Measurements from ENCODE around the gene LYSMD2.
A peak's percentile ranks its signal among the peaks of the same experiment; 100 is the strongest.
"Not testable (repeated sequence)": the region's sequence is repeated elsewhere in the genome, so short reads cannot be mapped to it uniquely, and the experiment has no call there.

The LYSMD2 gene, protein sequence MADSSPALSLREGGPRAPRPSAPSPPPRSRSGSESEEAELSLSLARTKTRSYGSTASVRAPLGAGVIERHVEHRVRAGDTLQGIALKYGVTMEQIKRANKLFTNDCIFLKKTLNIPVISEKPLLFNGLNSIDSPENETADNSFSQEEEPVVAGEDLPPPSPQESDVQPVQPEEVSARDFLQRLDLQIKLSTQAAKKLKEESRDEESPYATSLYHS

DNA sequence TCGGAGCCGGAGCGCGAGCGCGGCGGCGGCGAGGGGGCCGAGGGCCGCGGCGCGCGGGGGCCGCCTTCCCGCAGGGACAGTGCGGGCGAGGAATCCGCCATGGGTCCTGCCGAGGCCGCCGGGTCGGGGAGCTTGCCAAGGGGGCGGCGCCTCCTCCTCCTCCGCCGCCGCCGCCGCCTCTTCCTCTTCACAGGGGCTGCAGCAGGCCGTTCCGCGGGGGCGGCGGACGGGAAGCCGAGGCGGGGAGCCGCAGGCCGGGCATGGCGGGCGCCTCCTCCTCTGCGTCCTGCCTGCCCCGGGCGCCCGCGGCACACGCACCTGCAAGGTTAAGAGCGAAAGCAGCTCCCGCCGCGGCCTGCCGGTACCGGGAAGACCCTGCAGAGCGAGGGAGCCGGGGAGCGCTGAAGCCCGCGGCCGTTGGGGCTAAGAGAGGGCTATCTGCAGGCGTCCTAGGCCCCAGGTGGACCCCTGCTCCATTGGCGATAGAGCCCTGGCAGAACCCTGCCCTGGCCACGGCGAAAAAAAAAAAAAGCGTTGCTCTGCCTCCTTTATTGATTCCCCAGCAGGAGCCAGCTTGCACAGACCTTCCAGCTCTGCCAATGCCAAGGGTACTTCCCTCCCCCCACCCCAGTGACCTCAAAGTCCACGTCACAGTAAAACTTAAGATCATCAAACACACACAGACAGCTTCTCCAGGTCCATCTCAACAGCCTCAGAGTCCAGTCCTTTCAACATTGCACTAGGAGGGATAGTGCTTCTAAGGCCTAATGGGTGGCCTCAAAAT lies at the start of gene LYSMD2:
Gene LYSMD2 (minus strand): TSS at position 134 of the 784 bp plus-strand sequence. CDS start 33 bp downstream, at position 101.
- DNase-seq (ENCODE audit: low read depth) = no peak

DNA sequence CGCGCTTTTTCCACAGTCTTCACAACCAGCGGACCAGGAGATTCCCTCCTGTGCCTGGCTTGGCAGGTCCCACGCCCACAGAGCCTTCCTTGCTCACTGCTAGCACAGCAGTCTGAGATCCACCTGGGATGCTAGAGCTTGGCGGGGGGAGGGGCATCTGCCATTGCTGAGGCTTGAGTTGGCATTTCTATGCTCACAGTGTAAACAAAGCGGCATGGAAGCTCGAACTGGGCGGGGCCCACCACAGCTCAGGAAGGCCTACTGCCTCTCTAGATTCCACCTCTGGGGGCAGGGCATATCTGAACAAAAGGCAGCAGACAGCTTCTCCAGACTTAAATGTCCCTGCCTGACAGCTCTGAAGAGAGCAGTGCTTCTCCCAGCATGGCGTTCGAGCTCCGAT lies 49.7 kb upstream of the LYSMD2 start:
- not testable (repeated sequence) for DNase-seq (ENCODE audit: low read depth)

DNA sequence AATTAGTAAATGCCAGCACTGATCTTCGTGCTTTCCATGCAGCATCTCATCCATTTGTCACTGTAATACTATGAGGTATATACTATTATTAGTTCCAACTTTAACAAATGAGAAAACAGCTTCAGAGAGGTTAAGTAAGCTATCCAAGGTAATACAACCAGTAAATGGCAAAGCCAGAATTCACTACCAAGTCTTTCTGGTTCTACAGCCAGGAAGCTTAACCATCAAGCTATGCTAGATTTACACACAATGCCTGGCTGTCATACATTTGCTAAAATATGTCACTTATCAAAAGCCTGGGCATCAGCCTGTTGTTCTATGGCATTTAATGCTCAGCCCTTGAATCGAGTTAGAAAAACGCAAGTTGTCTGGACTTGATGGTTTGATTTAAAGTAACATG lies 46.5 kb upstream of the LYSMD2 start:
- DNase-seq (ENCODE audit: low read depth) = no peak

DNA sequence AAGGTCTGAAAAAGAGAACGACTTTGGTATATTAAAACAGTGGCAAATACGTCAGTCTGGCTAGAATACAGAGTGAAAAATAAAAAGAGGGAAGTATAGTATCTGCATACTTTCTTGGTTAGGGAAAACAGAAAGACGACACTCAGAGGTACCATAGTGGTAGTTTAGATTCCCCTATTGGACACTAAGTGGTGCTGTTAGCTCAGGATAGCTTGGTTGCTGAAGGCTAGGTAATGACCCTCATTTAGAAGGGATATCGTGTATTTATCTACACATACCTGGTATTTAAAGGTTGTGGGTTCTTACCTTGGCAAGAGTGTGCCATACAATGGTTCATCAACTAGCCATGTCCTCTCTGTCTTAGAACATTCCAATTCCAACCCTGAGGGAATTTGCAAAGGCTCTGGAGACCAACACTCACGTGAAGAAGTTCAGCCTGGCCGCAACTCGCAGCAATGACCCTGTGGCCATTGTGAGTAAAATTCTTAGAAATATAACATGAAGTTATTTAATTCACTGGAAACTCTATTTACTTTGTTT lies 45.0 kb upstream of the LYSMD2 start:
- no peak for DNase-seq (ENCODE audit: low read depth)

DNA sequence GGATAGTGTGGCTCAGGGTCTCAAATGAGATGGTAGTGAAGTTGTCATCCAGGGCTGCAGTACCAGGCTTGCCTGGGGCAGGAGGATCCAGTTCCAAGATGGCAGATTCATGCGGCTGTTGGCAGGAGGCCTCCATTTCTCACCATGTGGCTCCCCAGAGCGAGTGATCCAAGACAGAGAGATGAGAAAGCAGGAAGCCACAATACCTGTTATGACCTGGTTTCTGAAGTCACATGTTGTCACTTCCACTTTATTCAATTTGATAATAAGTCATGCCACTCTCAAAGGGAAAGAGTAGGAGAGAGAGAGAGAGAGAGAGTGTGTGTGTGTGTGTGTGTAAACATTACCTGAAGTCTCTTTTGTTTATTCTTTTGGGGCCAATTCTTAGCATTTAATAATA lies 44.1 kb upstream of the LYSMD2 start:
- DNase-seq (ENCODE audit: low read depth) = no peak

DNA sequence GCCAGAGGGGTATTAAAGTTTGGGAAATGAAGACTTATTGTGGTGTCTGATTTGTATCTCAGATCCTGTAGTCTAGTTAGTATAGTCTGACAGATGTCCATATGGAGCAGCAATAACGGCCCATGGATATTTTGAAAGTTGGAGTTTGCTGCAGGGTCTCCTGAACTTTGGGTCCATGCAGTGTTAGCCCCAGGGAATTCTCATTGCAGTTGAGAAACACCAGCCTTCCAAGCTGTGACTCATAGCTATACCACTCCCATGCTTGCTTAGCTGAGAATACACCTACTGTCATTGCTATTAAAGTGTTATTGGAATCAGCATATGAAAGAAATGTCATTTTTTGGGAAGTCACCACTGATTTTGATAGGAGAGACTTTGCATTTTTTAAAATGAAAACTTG lies 43.2 kb upstream of the LYSMD2 start:
- no peak for DNase-seq (ENCODE audit: low read depth)

DNA sequence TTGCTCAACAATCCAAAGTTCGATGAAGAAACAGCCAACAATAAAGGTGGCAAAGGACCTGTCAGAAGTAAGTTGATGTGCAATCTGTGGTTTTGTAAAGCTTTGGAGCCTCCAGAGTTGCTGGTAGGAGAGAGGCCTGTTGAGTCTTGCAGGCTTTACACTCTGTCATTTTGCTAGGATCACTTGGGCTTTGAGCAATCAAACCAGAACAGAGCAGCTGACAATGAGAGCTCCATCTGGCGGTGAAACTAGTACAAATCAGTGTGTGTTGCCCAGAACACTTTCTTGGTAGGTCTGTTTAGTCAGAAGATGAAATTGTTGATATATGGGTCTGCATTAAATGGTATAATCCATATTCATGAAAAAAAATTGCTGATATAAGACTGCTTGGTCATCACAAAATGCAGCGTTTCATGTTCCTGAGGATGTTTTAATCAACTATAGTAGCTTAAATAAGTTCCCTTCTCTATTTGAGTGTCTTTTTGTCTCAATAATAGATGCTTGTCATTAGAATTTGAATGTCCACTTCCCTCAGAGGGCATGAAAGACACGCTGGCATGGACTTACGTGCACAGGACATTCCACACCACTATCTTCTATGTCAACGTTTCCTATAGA lies 39.6 kb upstream of the LYSMD2 start:
- peak; percentile 24 for DNase-seq (ENCODE audit: low read depth)

DNA sequence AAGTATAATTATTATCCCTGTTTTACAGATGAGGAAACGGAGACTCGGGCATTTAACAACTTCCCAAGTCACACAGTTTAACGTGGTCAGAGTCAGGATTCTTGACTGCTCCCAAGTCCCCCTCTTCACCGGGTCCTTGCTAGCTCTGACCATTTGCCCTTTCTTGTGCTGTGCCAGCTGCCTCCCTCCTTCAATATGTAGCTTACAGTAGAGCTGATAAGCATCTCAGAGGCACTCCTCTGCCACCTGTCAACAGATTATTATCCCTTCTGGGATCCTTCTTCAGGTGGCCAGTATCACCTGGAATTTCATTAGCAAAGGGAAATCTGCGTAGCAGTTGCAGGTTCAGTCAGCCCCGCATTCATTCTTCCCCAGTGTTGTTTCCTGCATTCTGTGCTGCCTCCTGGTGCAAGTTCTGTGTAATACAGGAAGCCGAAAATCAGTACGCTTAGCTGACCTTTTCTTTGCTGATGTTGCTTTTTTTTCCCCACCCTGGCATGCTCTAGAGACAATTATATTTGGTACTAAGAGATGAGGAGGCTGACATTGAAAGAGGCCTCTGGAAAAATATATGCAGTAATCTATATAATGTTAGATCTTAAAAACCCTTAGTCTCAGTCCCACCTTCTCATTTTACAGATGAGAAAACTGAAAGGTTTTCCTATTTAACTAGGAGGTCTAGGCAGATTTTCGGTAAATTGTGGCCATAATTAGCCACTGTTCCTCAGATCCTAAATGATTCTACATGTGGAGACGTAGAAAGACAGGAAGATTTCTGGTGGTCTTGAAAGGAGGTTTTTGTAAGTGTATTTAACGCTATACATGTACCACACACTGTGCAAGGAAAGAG lies 38.7 kb upstream of the LYSMD2 start:
- no peak for DNase-seq (ENCODE audit: low read depth)

DNA sequence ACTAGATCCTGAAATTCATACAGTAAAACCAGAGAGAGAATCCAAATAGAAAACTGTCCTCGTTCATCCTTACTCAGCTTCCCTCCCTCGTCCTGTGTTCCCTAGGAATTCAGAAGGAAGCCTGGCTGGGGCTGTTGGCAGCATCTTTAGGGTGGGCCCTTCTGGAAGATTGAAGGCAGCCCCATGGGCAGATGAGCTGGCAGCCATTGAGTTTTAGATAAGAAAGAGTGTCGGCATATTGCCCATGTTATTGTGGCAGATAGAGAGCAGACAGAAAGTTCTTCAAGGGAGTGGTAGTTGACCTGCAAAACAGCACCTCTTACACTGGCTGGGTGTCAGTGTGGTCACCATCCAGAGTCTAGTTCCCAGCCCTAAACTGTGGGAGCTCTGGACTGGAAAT lies 37.5 kb upstream of the LYSMD2 start:
- no peak for DNase-seq (ENCODE audit: low read depth)

DNA sequence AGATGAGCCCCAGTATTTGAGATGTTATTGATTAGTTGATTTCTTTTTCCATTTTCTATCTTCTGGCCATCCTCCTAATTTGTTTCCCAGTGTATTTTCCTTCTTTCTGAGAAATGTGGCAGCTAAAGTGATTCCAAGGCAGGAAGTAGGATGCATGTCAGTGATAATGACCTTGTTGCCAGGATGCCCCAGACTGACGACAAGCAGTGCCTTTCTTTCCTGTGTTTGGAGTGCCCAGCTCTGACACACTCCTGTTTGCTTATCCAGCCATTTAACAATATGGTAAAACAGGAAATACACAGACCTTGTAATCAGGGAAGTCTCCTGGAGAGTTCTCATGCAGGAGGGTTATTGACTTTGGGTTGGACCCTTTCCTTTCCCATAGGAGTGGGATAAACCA lies 34.3 kb upstream of the LYSMD2 start:
- DNase-seq (ENCODE audit: low read depth) = no peak

DNA sequence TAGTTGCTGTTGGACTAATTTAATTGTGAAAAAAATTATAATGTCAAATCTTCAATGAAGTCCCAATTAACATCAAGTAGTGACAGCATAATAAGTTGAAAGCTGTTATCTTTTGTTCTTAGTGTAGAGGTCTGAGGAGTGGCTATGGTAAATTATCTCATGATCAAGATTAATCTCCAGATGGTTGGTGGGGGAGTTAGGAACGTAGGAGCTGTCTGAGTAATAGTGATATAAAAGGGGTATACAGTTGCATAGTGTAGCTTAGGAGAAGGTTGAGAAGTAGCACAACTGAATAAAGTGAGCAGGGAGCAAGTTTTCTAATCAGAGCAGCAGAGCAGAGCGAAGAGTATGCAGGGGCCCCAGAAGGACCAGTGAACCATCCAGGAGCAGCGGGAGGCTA lies 33.4 kb upstream of the LYSMD2 start:
- no peak for DNase-seq (ENCODE audit: low read depth)

DNA sequence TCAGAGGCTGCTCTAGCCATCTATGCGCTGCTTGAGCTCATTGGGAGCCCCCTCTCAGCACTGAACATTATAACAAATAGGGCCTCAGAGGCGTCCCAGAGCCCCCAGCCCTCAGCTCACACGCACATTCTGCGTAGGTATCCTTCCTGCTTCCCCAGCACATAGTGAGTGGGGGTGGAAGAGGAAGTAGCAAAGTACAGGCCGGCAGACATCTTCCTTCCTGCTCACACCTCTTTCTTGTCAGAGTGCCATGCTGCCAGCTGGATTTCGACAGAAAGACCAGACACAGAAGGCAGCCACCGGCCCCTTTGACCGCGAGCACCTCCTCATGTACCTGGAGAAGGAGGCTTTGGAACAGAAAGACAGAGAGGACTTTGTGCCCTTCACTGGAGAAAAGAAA lies 30.6 kb upstream of the LYSMD2 start:
- no peak for DNase-seq (ENCODE audit: low read depth)

DNA sequence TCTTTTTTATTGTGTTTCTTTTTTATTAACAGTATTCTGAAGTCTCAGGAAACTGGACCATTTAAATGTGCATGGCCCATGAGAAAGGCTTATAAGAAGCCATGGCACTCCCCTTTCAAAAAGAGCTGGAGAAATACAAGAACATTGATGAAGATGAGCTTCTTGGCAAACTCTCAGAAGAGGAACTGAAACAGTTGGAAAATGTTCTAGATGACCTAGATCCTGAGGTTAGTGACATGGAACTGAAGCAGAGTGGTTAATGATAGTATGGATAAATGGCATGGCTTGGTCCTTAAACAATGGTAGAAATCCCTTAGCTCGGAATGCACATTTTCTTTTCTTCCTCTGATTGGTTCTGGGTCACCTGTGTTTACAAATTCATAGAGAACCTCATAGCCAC lies 28.9 kb upstream of the LYSMD2 start:
- DNase-seq (ENCODE audit: low read depth) = no peak

DNA sequence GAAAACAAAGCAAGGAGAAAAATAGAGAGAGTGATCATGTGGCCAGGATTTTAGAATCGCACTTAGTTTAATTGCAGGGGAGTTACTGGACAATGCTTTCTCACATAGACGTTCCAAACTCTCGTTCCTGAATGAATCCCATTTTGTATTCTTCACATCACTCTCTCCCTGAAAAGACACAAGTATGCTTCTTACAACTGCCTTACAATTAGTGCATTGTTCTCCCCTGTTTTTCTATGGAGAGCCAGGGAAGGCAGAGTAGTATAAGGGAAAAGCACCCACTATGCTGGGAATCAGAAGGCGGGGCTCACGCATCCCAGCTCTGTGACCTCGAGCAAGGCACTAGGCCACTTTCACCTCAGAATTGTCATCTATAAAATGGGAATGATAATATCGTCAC lies 28.3 kb upstream of the LYSMD2 start:
- DNase-seq (ENCODE audit: low read depth) = no peak

DNA sequence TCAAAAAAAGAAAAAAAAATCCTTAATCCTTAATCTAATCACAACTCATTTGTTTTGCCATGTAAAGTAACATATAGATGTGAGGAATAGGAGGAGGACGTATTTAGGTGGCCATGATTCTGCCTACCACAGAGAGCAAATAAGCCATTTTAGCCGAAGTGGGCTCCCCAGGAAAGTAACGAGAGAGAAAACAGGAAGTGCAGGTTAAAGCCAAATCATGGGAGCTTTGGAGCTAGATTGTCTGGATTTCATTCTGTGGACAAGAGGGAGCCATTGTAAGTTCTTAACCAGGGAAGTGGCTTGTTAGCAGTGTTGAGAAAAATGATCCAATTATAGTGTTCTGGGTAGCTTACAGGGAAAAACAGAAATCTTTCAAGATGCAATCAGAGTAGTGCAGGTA lies 23.4 kb upstream of the LYSMD2 start:
- no peak for DNase-seq (ENCODE audit: low read depth)

DNA sequence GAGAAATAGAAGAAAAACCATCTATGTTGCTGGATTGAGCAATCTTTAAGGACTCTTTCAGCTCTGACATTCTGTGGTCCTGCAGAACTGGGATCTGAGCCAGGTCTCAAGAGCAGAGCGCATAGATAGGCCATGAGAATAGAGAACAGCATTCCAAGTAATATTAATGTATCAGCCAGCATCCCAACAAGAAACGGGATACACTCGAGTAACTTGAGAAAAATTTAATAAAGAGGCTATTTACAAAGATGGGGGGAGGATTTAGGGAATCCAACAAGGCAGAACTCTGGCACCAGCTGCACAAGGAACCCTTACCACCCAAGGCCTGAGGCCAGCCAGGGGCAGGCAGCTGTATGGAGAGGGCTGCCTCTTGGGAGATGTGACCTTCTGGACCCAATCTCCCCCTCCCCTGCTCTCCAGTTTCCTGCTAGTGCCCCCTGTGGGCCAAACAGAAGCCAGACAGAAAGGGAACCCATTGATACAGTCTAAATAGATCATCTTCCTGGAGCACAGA lies 22.2 kb upstream of the LYSMD2 start:
- DNase-seq (ENCODE audit: low read depth) = no peak

DNA sequence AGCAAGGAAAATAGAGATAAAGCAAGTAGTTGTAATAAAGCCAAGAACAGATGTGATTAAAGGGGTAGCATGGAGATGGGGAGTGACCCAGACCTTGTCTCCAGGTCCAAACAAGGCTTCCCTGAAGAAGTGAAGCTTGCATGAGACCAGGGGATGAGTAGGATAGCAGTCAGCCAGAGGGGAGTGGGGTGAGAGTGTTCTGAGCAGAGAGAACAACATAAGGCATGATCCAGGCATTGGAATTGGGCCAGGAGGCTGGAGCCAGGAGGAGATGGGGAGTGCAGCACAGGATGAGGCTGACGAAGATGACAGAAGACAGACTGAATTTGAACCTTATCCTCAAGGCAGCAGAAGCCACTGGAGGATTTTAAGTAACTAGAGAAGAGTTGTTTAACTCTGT lies 21.2 kb upstream of the LYSMD2 start:
- DNase-seq (ENCODE audit: low read depth) = no peak

DNA sequence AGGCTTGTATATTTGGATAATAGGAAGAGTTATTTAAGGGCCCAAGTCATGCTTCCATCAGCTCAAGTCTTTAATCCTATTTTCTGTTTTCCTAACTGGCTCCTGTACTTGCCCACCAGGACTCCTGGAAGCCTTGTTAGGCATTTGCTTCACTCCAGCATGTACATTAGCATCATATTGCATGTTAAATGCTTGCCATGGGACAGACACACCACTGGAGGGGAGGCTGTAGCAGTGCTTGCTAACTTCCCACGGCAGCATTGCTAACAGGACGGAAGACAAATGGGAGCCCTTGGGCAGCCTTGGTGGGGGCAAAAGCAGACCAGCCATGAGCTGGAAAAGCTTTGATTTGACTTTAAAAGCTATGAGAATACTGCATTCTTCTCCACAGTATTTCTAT lies 20.0 kb upstream of the LYSMD2 start:
- DNase-seq (ENCODE audit: low read depth) = no peak

DNA sequence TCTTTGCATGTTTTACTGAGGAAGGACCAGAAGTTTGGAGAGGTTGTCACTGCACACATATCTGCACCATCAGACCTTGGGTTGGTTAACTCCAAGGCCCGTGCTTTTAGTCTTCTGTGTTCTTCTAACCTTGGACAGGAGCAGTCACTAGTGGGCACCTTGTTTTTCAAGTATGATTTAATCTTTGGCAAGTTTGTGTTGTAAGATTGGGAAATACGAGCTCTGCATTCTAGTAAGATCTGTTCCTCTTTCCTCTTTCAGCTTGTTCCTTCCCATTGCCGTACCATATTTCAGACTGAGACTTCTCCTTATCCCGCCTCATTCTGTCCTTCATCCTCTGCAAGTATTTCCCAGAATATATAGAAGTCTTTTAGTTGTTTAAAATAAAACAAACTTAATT lies 19.0 kb upstream of the LYSMD2 start:
- no peak for DNase-seq (ENCODE audit: low read depth)

DNA sequence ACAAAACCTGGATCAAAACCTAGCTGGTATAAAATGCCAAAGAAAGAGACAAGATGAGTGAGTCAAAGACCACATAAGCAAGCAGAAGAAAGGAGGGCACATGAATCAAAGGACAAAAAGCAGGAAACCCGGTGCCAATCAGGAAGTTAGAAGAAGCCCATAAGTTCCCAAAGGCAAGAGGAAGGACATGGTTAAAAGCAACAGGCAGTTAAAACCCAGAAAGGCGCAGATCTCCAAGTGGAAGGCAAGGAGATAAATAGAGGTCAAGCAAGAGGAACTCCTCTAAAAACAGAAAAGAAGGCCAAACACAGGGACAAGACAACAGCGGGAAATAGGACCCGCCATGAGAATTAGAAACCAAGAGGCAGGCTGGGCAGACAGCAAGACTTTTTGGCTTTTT lies 18.3 kb upstream of the LYSMD2 start:
- DNase-seq (ENCODE audit: low read depth) = no peak

DNA sequence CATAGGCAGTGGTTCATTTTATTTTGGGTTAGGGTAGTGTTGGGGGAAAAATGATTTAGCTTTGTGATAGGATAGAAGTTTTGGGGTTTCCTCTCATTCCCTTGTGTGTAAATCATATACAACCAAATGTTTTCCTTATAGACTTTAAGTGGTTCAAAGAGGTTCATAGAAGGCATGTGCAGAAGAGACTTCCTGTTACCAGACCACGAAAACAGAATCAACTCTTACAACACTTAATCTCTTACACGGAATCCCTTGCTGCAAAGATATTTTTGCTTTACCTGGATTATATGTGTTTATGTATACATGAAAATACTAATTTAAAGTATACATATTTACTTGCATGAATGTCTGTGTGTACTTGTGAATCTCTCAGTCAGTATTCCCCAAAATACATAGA lies 16.8 kb upstream of the LYSMD2 start:
- no peak for DNase-seq (ENCODE audit: low read depth)

DNA sequence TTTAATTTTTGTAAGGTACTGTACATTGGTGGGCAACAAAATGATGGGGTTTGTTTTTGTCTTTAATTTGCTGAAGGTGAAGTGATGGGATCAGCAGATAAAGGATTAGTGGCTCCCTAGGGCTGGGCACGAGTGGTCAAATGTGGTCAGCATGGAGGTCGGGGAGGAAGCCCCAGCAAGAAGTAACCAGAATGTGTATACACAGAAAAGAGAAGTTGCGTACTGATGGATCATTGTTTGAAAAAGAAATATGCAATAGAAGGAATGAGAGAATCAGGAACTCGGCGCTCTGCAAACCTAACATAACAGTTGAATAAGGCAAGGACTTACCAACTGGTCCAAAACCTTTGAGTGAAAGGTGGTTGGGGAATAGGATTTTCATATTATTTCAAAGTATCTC lies 15.4 kb upstream of the LYSMD2 start:
- no peak for DNase-seq (ENCODE audit: low read depth)
